GM06990 (cell line): ENCODE measurements around the gene MFAP5.

Experiments
- DNase-seq: peaks from one replicate; pipeline ENCODE4 v3.0.0-alpha.2; 2011; ENCODE audit not compliant: insufficient read length; ENCODE audit errors: extremely low read depth
- H3K27me3 ChIP-seq: replicated peaks from 2 replicates; pipeline ENCODE4 v1.6.0; 2011; ENCODE audit warnings: low read length; ENCODE audit not compliant: control insufficient read depth, insufficient read depth
- H3K36me3 ChIP-seq: 2 replicates; pipeline ENCODE4 v1.5.1; 2011; ENCODE audit warnings: low read length; ENCODE audit not compliant: control insufficient read depth, insufficient read depth
- H3K4me3 ChIP-seq: replicated peaks from 2 replicates; pipeline ENCODE4 v1.5.1; 2011; ENCODE audit warnings: low read depth, mild to moderate bottlenecking, control low read depth, low read length
- TF ChIP-seq, protein P1 (sequence below): IDR thresholded peaks from 2 replicates; pipeline ENCODE4 v1.5.1; 2011; ENCODE audit warnings: low read length, control low read depth, mild to moderate bottlenecking, inconsistent platforms; ENCODE audit not compliant: insufficient read depth, poor library complexity, severe bottlenecking

Gene MFAP5

GRCh38 chr12:8680533-8680932 lies 17.9 kb upstream of the MFAP5 start:
- Histone ChIP-seq H3K36me3 (no peaks in the 10 kb centered on the region), H3K4me3 (no peak overlapping the region), H3K27me3 (no peaks in the 10 kb centered on the region)
- no peak for DNase-seq
- TF ChIP-seq, protein P1, sequence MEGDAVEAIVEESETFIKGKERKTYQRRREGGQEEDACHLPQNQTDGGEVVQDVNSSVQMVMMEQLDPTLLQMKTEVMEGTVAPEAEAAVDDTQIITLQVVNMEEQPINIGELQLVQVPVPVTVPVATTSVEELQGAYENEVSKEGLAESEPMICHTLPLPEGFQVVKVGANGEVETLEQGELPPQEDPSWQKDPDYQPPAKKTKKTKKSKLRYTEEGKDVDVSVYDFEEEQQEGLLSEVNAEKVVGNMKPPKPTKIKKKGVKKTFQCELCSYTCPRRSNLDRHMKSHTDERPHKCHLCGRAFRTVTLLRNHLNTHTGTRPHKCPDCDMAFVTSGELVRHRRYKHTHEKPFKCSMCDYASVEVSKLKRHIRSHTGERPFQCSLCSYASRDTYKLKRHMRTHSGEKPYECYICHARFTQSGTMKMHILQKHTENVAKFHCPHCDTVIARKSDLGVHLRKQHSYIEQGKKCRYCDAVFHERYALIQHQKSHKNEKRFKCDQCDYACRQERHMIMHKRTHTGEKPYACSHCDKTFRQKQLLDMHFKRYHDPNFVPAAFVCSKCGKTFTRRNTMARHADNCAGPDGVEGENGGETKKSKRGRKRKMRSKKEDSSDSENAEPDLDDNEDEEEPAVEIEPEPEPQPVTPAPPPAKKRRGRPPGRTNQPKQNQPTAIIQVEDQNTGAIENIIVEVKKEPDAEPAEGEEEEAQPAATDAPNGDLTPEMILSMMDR: peak; percentile 1

DNA sequence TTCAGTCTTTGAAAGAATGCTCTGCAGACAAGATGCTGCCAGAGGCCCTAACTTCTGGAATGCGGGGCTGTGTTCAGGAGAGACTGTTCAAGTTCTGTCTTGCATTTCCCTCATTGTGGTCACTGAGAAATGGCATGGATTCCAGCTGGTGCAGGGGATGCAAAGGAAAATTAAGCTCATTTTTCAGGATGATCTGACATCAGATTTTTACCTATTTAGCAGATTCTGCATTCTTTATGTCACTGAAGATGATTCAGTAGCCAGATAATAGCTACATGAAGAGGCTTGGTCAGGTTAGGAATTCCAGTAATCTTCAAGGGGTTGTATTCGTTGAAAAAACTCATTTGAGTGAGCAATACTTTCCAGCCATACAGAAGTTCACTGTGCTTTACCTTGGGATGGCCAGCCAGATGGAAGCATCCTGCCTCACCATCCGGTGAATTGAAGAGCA lies 16.1 kb upstream of the MFAP5 start:
- TF ChIP-seq, protein P1: no peak
- no peak overlapping the region for H3K4me3 ChIP-seq
- no peak for DNase-seq
- no peaks in the 10 kb centered on the region for H3K36me3 ChIP-seq
- no peaks in the 10 kb centered on the region for H3K27me3 ChIP-seq

- no peak for DNase-seq
- Histone ChIP-seq H3K36me3 (no peaks in the 10 kb centered on the region), H3K27me3 (no peaks in the 10 kb centered on the region), H3K4me3 (no peak overlapping the region)
- TF ChIP-seq, protein P1: no peak
Observed at GRCh38 chr12:8677362-8677761, 14.7 kb upstream of the MFAP5 start.

- no peak for DNase-seq
- Histone ChIP-seq H3K36me3 (no peaks in the 10 kb centered on the region), H3K27me3 (no peaks in the 10 kb centered on the region), H3K4me3 (no peak overlapping the region)
- TF ChIP-seq, protein P1: no peak
Observed at GRCh38 chr12:8676651-8677050, 14.0 kb upstream of the MFAP5 start.

DNA sequence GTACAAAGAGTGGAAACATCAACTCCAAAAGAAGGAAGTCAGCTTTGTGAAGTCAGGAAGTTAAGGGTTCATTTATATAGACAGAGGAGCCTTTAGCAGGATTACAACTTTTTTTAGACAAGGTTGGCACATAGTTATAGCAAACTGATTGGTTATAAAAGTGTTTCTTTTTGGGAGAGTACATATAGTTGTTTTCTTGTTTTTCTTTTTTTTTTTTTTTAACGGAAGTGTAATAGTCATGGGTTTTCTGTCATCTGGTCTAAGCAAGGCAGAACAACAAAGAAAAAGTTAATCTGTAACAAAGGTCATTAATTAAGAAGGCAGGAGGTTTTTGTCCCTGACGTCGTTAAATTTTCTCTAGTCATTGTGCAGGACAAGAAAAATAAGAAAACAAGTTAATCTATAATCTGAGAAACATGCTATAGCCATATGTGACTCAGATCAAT lies 13.0 kb upstream of the MFAP5 start:
- Histone ChIP-seq H3K36me3 (no peaks in the 10 kb centered on the region), H3K27me3 (no peaks in the 10 kb centered on the region), H3K4me3 (no peak overlapping the region)
- DNase-seq: no peak
- TF ChIP-seq, protein P1: no peak

DNA sequence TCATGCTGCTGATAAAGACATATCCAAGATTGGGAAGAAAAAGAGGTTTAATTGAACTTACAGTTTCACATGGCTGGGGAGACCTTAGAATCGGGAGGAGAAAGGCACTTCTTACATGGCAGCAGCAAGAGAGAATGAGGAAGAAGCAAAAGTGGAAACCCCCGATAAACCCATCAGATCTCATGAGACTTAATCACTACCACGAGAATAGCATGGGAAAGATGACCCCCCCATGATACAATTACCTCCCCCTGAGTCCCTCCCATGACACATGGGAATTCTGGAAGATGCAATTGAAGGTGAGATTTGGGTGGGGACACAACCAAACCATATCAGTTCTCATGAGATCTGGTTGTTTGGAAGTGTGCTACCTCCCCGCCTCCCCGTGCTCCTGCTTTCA lies 9.8 kb upstream of the MFAP5 start:
- H3K27me3 ChIP-seq: no peaks in the 10 kb centered on the region
- DNase-seq: no peak
- no peak overlapping the region for H3K4me3 ChIP-seq
- TF ChIP-seq, protein P1: no peak
- no peaks in the 10 kb centered on the region for H3K36me3 ChIP-seq
